Endothelial cell of umbilical vein (primary cell): ENCODE measurements around the gene FAT2. TPM values are rescaled to one million over a fixed set of nuclear protein-coding genes. Genes with fewer than 3 reads are reported as not detected.

Experiments
- BruUV-seq: library from RNA; stranded (reverse); fragments of 400-500 nt; replicated peaks from 2 replicates; lab custom pipeline; 2021; lab: Mats Ljungman, UMichigan
- CTCF ChIA-PET: fragments of 300-600, 350-600 bp; sonication (Branson Sonifier 250); formaldehyde crosslinking; loops from one replicate; lab custom pipeline; 2021; ENCODE audit warnings: antibody characterized with exemption, inconsistent platforms; lab: Charles Lee
- POLR2A ChIA-PET: fragments of 300-600, 350-600 bp; sonication (Branson Sonifier 250); formaldehyde crosslinking; loops from one replicate; lab custom pipeline; 2021; ENCODE audit warnings: antibody characterized with exemption, inconsistent platforms; lab: Charles Lee
- DNase-seq: peaks from one replicate; pipeline ENCODE4 v3.0.0-alpha.2; 2011; ENCODE audit warnings: low read depth, low spot score
- FAIRE-seq: peaks from 2 replicates; lab custom pipeline; 2011; peaks lifted over from hg19 to GRCh38; lab: Jason Lieb, UNC
- H2AFZ ChIP-seq: 2 replicates; pipeline ENCODE4 v1.6.0; 2012; ENCODE audit warnings: low read depth, low read length, control low read depth, inconsistent platforms
- H3K27ac ChIP-seq: 2 replicates; pipeline ENCODE4 v1.5.1; 2011; ENCODE audit warnings: low read depth, mild to moderate bottlenecking, control low read depth, low read length, moderate library complexity; ENCODE audit not compliant: insufficient read depth
- H3K27me3 ChIP-seq, 2 experiments: 2 replicates each; pipeline versions ENCODE4 v1.6.0 to v1.6.1; 2011; ENCODE audit warnings: low read length in 2 of 2, mixed read lengths in 1 of 2; ENCODE audit not compliant: control insufficient read depth in 2 of 2, insufficient read depth in 2 of 2
- H3K36me3 ChIP-seq, 2 experiments: 2 replicates in 1 of 2; 3 replicates in 1 of 2; pipeline ENCODE4 v1.5.1; 2011; ENCODE audit warnings: low read length in 2 of 2, mild to moderate bottlenecking in 1 of 2, moderate library complexity in 1 of 2; ENCODE audit not compliant: control insufficient read depth in 2 of 2, insufficient read depth in 2 of 2; ENCODE audit errors: extremely low read depth in 1 of 2
- H3K4me1 ChIP-seq: 3 replicates; pipeline ENCODE4 v1.5.1; 2011; ENCODE audit warnings: mild to moderate bottlenecking, low read length; ENCODE audit not compliant: control insufficient read depth, insufficient read depth; ENCODE audit errors: extremely low read depth
- H3K4me2 ChIP-seq: 2 replicates; pipeline ENCODE4 v1.6.1; 2011; ENCODE audit warnings: low read length, control low read depth, mixed read lengths; ENCODE audit not compliant: insufficient read depth
- H3K4me3 ChIP-seq, 3 experiments: fragments of 200-600 bp in 1 of 3; sonication (generic), shearing (Covaris generic) in 1 of 3; replicated peaks in 1 of 3; 2 replicates each; pipeline ENCODE4 v1.5.1; 2011 to 2016; ENCODE audit warnings: control low read depth in 3 of 3, low read length in 3 of 3, mild to moderate bottlenecking in 2 of 3, inconsistent platforms in 1 of 3, low read depth in 1 of 3, moderate library complexity in 1 of 3; ENCODE audit not compliant: insufficient read depth in 1 of 3
- H3K79me2 ChIP-seq: 2 replicates; pipeline ENCODE4 v1.6.0; 2012; ENCODE audit warnings: low read length, inconsistent platforms; ENCODE audit not compliant: control insufficient read depth, insufficient read depth
- H3K9ac ChIP-seq: replicated peaks from 2 replicates; pipeline ENCODE3; 2011; ENCODE audit warnings: low read length, control low read depth; ENCODE audit not compliant: insufficient read depth; ENCODE audit errors: extremely low read depth
- H3K9me1 ChIP-seq: replicated peaks from 3 replicates; pipeline ENCODE4 v1.6.0; 2011; ENCODE audit warnings: mild to moderate bottlenecking, low read length; ENCODE audit not compliant: control insufficient read depth, insufficient read depth; ENCODE audit errors: extremely low read depth
- H3K9me3 ChIP-seq: replicated peaks from 2 replicates; pipeline ENCODE4 v1.5.1; 2012; ENCODE audit warnings: low read length, inconsistent platforms; ENCODE audit not compliant: control insufficient read depth, insufficient read depth
- H4K20me1 ChIP-seq: replicated peaks from 2 replicates; pipeline ENCODE3; 2011; ENCODE audit warnings: mild to moderate bottlenecking, low read length; ENCODE audit not compliant: control insufficient read depth, insufficient read depth; ENCODE audit errors: extremely low read depth
- EZH2 ChIP-seq: IDR thresholded peaks from 2 replicates; pipeline ENCODE4 v1.6.1; 2012; ENCODE audit warnings: borderline replicate concordance, low read depth, mild to moderate bottlenecking, moderate library complexity, low read length, inconsistent platforms; ENCODE audit not compliant: severe bottlenecking
- FOS ChIP-seq: IDR thresholded peaks from 2 replicates; pipeline ENCODE4 v1.6.1; 2011; ENCODE audit warnings: mild to moderate bottlenecking, low read length, moderate library complexity, borderline replicate concordance; ENCODE audit not compliant: insufficient read depth
- GATA2 ChIP-seq: IDR thresholded peaks from 2 replicates; pipeline ENCODE4 v1.7.0; 2011; ENCODE audit warnings: low read depth, mild to moderate bottlenecking, moderate library complexity, mixed read lengths, low read length; ENCODE audit not compliant: insufficient read length, insufficient read depth
- JUN ChIP-seq: IDR thresholded peaks from 2 replicates; pipeline ENCODE4 v1.6.1; 2011; ENCODE audit warnings: borderline replicate concordance, low read depth; ENCODE audit not compliant: insufficient read length, insufficient read depth
- MYC ChIP-seq: IDR thresholded peaks from one replicate; pipeline ENCODE4 v1.6.1; 2011; ENCODE audit warnings: mild to moderate bottlenecking, low read depth, low read length
- POLR2A ChIP-seq: IDR thresholded peaks from 2 replicates; pipeline ENCODE4 v1.6.1; 2012; ENCODE audit warnings: low read depth, mild to moderate bottlenecking, control low read depth, low read length
- POLR2AphosphoS5 ChIP-seq: IDR thresholded peaks from 2 replicates; pipeline ENCODE4 v1.6.1; 2012; ENCODE audit warnings: low read depth, mild to moderate bottlenecking, control low read depth, low read length, moderate library complexity; ENCODE audit not compliant: insufficient read depth
- dilution Hi-C: fragments of 300-500 bp; cut with MboI; formaldehyde crosslinking; loops from one replicate; pipeline ENCODE4 v1.15.0; 2019; ENCODE audit warnings: low sequenced_read_pairs; ENCODE audit not compliant: extremely low pct_ligation_motif_present
- intact Hi-C: fragments of 100-400 bp; cut with micrococcal nuclease; formaldehyde crosslinking; loops from one replicate; pipeline ENCODE4 v1.10.0; 2022
- polyA plus RNA-seq, 4 experiments: library from polyadenylated mRNA; depleted of rRNA in 3 of 4; stranded (reverse) in 3 of 4; unstranded in 1 of 4; fragments of >200 nt; gene quantifications; 2 replicates each; pipeline versions ENCODE4 v1.2.1 to v1.2.3, GENCODE V29; 2011 to 2012; ENCODE audit warnings: missing spikeins in 1 of 4
- total RNA-seq: library from RNA; stranded (reverse); gene quantifications from 2 replicates; pipeline ENCODE4 v1.2.3, GENCODE V29; 2021
- TF ChIP-seq, protein P1 (sequence below): IDR thresholded peaks from 2 replicates; pipeline ENCODE4 v1.6.1; 2011; ENCODE audit not compliant: insufficient read depth, insufficient read length

The FAT2 gene
- total and polyA plus RNA-seq, 2 donors (not counting 3 experiments of a cell fraction or from before 2014, with no cell fraction given): not detected

DNA sequence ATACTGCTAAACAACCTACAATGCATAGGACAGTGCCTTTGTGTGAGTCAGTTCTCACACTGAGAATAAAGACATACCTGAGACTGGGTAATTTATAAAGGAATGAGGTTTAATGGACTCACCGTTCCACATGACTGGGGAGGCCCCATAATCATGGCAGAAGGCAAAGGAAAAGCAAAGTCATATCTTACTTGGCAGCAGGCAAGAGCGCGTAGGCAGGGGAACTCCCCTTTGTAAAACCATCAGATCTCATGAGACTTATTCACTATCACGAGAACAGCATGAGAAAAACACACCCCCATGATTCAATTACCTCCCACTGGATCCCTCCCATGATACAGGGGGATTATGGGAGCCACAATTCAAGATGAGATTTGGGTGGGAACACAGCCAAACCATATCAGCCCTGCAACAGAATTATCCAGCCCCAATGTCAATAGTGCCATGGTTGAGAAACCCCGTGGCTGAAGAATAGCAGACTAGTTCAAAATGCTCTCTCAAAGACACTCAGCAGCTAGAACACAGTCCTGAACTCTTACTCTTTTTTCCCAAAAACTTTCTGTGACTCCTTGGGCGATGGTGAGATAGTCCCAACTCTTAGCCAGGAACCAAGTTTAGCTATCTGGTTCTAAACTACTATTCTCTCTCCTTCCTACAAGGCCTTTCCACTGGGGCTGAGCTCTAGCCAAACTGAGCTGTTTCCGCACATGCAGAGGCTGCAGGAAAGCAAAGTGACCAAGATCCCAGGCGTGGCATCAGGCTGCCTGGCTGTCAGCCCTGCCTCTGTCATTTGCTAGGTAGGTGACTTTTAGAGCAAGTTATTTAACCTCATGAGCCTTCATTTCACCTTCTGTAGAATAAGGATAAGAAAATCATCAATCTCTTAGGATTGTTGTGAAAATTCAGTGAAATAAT, 21.7 kb downstream of the FAT2 start:
- Histone ChIP-seq H3K27ac (no peak overlapping the region), H3K4me1 (no peaks in the 10 kb centered on the region), H4K20me1 (no peaks in the 10 kb centered on the region), H3K4me3 (no peak overlapping the region), H3K9me3 (no peaks in the 10 kb centered on the region), H2AFZ (no peak overlapping the region), H3K4me2 (no peak overlapping the region), H3K27me3 (no peaks in the 10 kb centered on the region), H3K36me3 (no peaks in the 10 kb centered on the region), H3K9ac (no peak overlapping the region), H3K79me2 (no peaks in the 10 kb centered on the region), H3K9me1 (no peaks in the 10 kb centered on the region)
- intact Hi-C loops: loop anchor here (5.0 kb wide), 1 partner anchor 173 kb away; no protein-coding TSS in a partner anchor
- dilution Hi-C loops: no loop called here
- BruUV-seq: no TSS peak
- FAIRE-seq (no peak), DNase-seq (no peak)
- TF ChIP-seq EZH2 (no peak), POLR2A (no peak), MYC (no peak)
- ChIA-PET CTCF (no interaction called here), POLR2A (no interaction called here)

- Histone ChIP-seq H3K4me1 (no peaks in the 10 kb centered on the region), H4K20me1 (no peaks in the 10 kb centered on the region), H3K9me1 (no peaks in the 10 kb centered on the region), H3K79me2 (no peaks in the 10 kb centered on the region), H3K36me3 (no peaks in the 10 kb centered on the region), H3K9ac (no peak overlapping the region), H3K27me3 (no peaks in the 10 kb centered on the region), H3K4me2 (no peak overlapping the region), H3K4me3 (no peak overlapping the region), H3K9me3 (no peaks in the 10 kb centered on the region), H3K27ac (no peak overlapping the region), H2AFZ (no peak overlapping the region)
- DNase-seq (no peak), FAIRE-seq (no peak)
- POLR2A ChIA-PET: no interaction called here
- CTCF ChIA-PET: no interaction called here
- intact Hi-C loops (no loop called here), dilution Hi-C loops (no loop called here)
- TF ChIP-seq POLR2AphosphoS5: no peak
- TF ChIP-seq JUN: no peak
- TF ChIP-seq, protein P1, sequence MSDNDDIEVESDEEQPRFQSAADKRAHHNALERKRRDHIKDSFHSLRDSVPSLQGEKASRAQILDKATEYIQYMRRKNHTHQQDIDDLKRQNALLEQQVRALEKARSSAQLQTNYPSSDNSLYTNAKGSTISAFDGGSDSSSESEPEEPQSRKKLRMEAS: no peak
- no peak for TF ChIP-seq GATA2
- TF ChIP-seq MYC: no peak
- TF ChIP-seq FOS: no peak
- no peak for TF ChIP-seq POLR2A
- BruUV-seq: no TSS peak
Measured at GRCh38 chr5:151568036-151568435, 23.1 kb downstream of the FAT2 start.
